AG09319 (cell line): ENCODE results near the gene TUBGCP2.

Source experiments
- DNase-seq: peaks from one replicate; pipeline ENCODE4 v3.0.0-alpha.2; 2010; ENCODE audit warnings: low read depth; ENCODE audit errors: extremely low read depth
- TF ChIP-seq, protein P1 (sequence below): IDR thresholded peaks from 2 replicates; pipeline ENCODE4 v1.5.1; 2011; ENCODE audit warnings: low read depth, mild to moderate bottlenecking, inconsistent platforms, low read length, moderate library complexity

TUBGCP2 gene

DNA sequence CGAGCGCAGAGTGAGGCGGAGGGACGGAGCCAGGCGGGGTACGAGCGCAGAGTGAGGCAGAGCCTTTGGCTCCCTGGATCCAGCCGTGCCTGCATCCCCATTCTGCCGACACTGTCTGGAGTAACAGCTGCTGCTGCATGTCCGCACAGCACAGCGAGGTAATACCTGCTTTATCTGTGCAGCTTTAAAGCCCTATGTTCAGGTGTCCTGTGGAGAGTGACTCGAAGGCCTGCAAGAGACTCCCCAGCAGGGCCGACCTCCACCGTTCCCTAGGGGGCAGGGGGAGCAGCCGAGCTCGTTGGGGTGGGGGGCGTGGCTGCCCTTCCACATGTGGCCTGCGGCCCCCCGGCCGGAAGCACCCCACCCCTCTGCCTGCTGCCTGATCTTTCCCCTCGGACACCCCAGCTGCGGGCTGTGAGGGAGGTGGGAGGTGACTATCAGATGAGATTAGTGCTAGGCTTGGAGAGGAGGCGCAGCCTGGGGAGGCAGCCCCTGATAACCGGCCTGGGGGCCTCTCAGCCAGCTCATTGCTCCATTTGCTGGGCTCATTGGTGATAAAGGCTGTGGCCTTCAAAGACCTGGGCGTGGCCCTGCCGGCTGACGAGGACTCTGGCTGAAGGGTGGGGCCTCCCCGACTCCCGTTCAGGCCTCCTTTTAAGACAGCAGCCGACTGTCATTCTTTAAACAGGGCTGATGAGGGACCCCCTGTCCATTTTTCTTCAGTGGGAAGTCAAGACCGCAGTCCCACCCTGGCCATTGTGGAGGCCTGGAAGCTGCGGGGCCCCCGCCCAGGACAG lies 63.0 kb downstream of the TUBGCP2 start:
- TF ChIP-seq, protein P1, sequence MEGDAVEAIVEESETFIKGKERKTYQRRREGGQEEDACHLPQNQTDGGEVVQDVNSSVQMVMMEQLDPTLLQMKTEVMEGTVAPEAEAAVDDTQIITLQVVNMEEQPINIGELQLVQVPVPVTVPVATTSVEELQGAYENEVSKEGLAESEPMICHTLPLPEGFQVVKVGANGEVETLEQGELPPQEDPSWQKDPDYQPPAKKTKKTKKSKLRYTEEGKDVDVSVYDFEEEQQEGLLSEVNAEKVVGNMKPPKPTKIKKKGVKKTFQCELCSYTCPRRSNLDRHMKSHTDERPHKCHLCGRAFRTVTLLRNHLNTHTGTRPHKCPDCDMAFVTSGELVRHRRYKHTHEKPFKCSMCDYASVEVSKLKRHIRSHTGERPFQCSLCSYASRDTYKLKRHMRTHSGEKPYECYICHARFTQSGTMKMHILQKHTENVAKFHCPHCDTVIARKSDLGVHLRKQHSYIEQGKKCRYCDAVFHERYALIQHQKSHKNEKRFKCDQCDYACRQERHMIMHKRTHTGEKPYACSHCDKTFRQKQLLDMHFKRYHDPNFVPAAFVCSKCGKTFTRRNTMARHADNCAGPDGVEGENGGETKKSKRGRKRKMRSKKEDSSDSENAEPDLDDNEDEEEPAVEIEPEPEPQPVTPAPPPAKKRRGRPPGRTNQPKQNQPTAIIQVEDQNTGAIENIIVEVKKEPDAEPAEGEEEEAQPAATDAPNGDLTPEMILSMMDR: no peak
- no peak for DNase-seq

DNA sequence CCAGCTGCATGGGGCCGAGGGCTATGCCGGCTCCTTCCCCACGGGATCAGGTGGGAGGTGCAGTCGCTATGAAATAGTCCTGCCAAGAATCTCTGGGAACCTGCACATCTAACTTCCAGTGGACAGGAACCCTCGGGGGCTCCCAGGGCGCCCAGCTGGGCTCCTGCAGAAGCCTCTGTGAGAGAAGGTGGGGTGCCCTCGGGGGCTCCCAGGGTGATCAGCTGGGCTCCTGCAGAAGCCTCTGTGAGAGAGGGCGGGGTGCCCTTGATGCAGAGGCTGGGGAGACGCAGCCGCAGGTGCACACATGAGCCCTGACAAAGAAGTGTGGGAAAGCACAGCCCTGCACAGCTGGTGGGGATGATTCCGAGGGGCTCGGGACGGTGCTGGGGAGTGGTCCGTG lies 65.1 kb downstream of the TUBGCP2 start:
- TF ChIP-seq, protein P1: no peak
- no peak for DNase-seq

DNA sequence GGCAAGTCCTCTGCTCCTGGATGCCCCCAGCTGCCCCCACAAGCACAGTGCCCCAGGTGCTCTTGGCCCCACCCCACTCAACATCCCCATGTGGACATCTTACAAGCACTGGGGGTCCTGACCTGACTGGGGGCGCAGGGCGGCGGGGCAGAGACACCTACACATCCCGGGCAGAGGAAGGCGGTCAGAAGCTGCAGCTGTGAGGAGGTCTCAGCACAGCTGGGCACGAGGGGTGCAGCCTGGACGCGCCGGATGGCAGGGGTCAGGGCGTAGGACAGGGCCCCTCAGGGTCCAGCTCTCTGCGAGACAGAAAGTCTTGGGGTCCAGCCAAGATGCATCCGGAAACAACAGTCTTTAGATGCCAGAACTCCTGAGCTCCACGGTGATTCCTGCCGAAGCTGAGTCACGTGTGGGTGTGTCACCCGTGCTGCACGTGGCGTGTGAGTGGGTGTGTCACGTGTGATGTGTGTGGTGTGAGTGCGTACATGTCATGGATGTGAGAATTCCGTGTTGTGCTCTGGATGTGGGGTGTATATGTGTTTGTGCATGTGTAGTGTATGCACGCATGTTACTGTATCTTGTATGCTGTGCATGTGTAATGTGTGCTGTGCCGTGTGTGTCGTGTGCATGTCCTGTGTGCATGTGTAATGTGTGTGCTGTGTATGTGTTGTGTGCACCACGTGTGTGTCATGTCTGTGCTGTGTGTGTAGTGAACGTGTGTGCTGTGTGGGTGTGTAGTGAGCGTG lies 65.9 kb downstream of the TUBGCP2 start:
- TF ChIP-seq, protein P1: no peak
- DNase-seq: no peak

DNA sequence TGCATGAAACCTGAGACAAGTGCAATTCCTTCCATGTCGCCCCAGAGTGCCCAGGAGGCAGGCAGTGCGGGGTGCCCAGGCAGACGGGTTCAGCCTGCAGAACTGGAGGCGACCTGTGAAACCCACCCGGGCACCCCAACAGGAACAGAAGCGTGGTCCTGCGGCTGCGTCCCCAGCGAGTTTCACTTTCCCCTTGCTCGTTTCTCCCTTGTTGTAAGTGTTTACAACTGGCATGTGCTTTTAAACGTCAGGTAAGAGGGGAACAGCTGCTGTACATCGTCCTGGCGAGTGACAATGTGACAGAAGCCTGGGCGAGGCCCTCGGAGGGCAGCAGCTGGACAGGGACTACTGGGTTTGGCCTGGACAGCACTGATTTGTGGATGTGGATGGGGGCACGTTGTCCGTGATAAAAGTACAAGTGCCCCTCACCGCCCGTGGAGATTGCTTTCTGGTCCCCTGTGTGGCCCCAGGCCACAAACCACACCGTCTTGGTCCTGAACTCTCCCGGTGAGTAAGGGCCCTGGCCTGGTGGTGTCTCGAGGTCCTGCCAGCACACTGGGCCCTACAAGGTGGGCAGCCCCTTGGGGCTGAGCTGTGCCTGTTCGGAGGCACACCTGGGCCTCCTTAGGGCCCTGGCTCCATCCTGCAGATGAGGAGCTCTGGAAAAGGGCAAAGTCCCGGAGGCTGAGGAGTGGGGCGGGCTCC lies 67.0 kb downstream of the TUBGCP2 start:
- TF ChIP-seq, protein P1: no peak
- DNase-seq: no peak

DNA sequence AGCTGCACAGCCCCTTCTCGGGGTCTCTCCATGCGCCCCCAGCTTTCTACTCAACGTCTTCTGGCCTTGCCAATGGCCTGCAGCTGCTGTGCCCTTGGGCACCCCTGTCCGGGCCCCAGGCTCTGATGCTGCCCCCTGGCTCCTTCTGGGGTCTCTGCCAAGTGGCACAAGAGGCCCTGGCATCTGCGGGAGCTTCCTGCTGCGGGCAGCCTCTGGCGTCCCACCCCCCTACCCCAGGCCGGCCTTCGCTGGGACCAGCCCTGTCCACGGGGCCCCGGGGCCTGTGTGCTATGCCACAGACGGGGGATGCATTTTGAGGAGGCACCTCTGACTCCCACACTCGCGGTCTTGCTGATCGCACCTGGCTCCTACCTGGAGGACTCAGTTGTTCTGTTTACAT lies 68.7 kb downstream of the TUBGCP2 start:
- no peak for DNase-seq
- TF ChIP-seq, protein P1: no peak

DNA sequence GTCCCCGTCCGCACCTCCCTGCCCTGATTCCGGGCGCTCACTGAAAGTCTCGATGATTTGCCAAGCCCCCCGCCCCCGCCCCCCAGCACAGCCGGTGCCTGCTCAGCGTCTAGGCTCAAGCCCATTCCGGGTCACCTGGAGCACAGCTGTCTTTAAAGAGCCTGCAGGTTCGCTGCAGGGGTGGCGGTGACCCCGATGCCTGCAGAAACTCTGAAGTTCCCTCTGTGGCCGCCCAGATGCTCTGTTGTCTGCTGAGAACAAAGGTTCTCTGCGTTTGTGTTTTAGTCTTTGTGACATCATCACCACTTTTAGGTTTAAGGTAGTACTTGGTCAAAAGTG lies 70.2 kb downstream of the TUBGCP2 start:
- no peak for DNase-seq
- TF ChIP-seq, protein P1: no peak
